SK-N-SH (cell line): ENCODE results near the gene MAP1LC3A. TPM values are rescaled to one million over a fixed set of nuclear protein-coding genes. Genes with fewer than 3 reads are reported as not detected.

ENCODE experiments used
- CTCF ChIA-PET: fragments of 300-600, 350-600 bp; formaldehyde crosslinking; extraction: SDS; loops from one replicate; lab custom pipeline; 2021; lab: Yijun Ruan, JAX
- POLR2A ChIA-PET: fragments of 350-600 bp; sonication (Branson Sonifier 250); formaldehyde crosslinking; extraction: SDS; loops from one replicate; lab custom pipeline; 2020; ENCODE audit warnings: antibody characterized with exemption, inconsistent platforms; lab: Yijun Ruan, JAX
- DNase-seq: peaks from one replicate; pipeline ENCODE4 v3.0.0; 2012
- H2AFZ ChIP-seq: fragments of 200-600 bp; sonication (generic); 2 replicates; pipeline ENCODE4 v1.8.1; 2016; ENCODE audit warnings: antibody characterized with exemption, mild to moderate bottlenecking, low read depth
- H3F3A ChIP-seq: fragments of 200-600 bp; sonication (generic); replicated peaks from 2 replicates; pipeline ENCODE3; 2016; ENCODE audit warnings: antibody characterized with exemption, mild to moderate bottlenecking; ENCODE audit not compliant: insufficient read depth
- H3K27ac ChIP-seq, 2 experiments: fragments of 200-500 bp in 1 of 2; fragments of 200-600 bp in 1 of 2; sonication (Bioruptor generic) in 1 of 2; sonication (generic), shearing (Covaris generic) in 1 of 2; 2 replicates each; pipeline versions ENCODE4 v1.5.1 to v1.6.1; 2014 to 2016; ENCODE audit warnings: low read depth in 2 of 2, inconsistent platforms in 1 of 2, low read length in 1 of 2, mild to moderate bottlenecking in 1 of 2, mixed read lengths in 1 of 2
- H3K27me3 ChIP-seq: fragments of 200-600 bp; sonication (generic), shearing (Covaris generic); 2 replicates; pipeline ENCODE4 v1.6.1; 2016; ENCODE audit warnings: mixed run types; ENCODE audit not compliant: insufficient read depth
- H3K36me3 ChIP-seq, 2 experiments: fragments of 200-500 bp in 1 of 2; fragments of 200-600 bp in 1 of 2; sonication (Bioruptor generic) in 1 of 2; sonication (generic) in 1 of 2; replicated peaks in 1 of 2; 2 replicates each; pipeline versions ENCODE3 to v1.5.1; 2014 to 2016; ENCODE audit warnings: low read length in 1 of 2, mild to moderate bottlenecking in 1 of 2; ENCODE audit not compliant: insufficient read depth in 2 of 2, control insufficient read depth in 1 of 2
- H3K4me1 ChIP-seq, 2 experiments: fragments of 200-500 bp in 1 of 2; fragments of 200-600 bp in 1 of 2; sonication (Bioruptor generic) in 1 of 2; sonication (generic), shearing (Covaris generic) in 1 of 2; 2 replicates each; pipeline versions ENCODE4 v1.5.1 to v1.6.1; 2014 to 2016; ENCODE audit warnings: low read depth in 1 of 2, low read length in 1 of 2, mixed run types in 1 of 2; ENCODE audit not compliant: insufficient read depth in 2 of 2, control insufficient read depth in 1 of 2
- H3K4me2 ChIP-seq: fragments of 200-600 bp; sonication (generic), shearing (Covaris generic); 2 replicates; pipeline ENCODE4 v1.6.1; 2017; ENCODE audit warnings: mixed run types
- H3K4me3 ChIP-seq, 2 experiments: fragments of 200-500 bp in 1 of 2; fragments of 200-600 bp in 1 of 2; sonication (Bioruptor generic) in 1 of 2; sonication (generic), shearing (Covaris generic) in 1 of 2; 2 replicates each; pipeline versions ENCODE4 v1.5.1 to v1.8.1; 2014 to 2016; ENCODE audit warnings: low read depth in 2 of 2, inconsistent platforms in 1 of 2, low read length in 1 of 2, mild to moderate bottlenecking in 1 of 2, mixed read lengths in 1 of 2, moderate library complexity in 1 of 2
- H3K79me2 ChIP-seq: fragments of 200-600 bp; sonication (generic); 2 replicates; pipeline ENCODE4 v1.8.1; 2017; ENCODE audit warnings: mild to moderate bottlenecking; ENCODE audit not compliant: insufficient read depth
- H3K9ac ChIP-seq: fragments of 200-600 bp; sonication (generic); 2 replicates; pipeline ENCODE4 v1.6.1; 2017; ENCODE audit warnings: mixed run types
- H3K9me2 ChIP-seq: fragments of 200-600 bp; sonication (generic); 2 replicates; pipeline ENCODE4 v1.6.1; 2017; ENCODE audit warnings: mixed run types
- H3K9me3 ChIP-seq: fragments of 200-600 bp; sonication (generic); 2 replicates; pipeline ENCODE4 v1.6.1; 2017; ENCODE audit warnings: mixed run types, mild to moderate bottlenecking, moderate library complexity
- H4K20me1 ChIP-seq: fragments of 200-600 bp; sonication (generic); 2 replicates; pipeline ENCODE4 v1.6.1; 2017; ENCODE audit warnings: mild to moderate bottlenecking, mixed run types; ENCODE audit not compliant: insufficient read depth
- CHD2 ChIP-seq: fragments of 150-350 bp; IDR thresholded peaks from 2 replicates; pipeline ENCODE4 v1.6.1; 2018; ENCODE audit warnings: low read length; ENCODE audit not compliant: partially characterized antibody
- ELF1 ChIP-seq: IDR thresholded peaks from 2 replicates; pipeline ENCODE4 v1.4.0; 2012
- FOXM1 ChIP-seq: IDR thresholded peaks from 2 replicates; pipeline ENCODE4 v1.4.0; 2012; ENCODE audit warnings: low read depth, mild to moderate bottlenecking
- GABPA ChIP-seq: IDR thresholded peaks from 2 replicates; pipeline ENCODE4 v1.4.0; 2012; ENCODE audit warnings: low read depth, mild to moderate bottlenecking
- GATA2 ChIP-seq: sonication (generic); formaldehyde crosslinking; IDR thresholded peaks from 2 replicates; pipeline ENCODE4 v1.5.0; 2020; ENCODE audit warnings: mild to moderate bottlenecking, missing genetic modification reagents
- JUND ChIP-seq: IDR thresholded peaks from 2 replicates; pipeline ENCODE4 v1.4.0; 2012
- TAF1 ChIP-seq: IDR thresholded peaks from 2 replicates; pipeline ENCODE4 v1.6.1; 2012; ENCODE audit warnings: low read depth, mild to moderate bottlenecking, low read length, moderate library complexity, borderline replicate concordance
- WGBS: methylation state at CpG from one replicate; pipeline ENCODE4 v1.1.6; 2017; ENCODE audit warnings: low lambda C conversion rate; 5-methylcytosine and 5-hydroxymethylcytosine counted together
- polyA plus RNA-seq, 3 experiments: library from polyadenylated mRNA; depleted of rRNA; stranded (reverse); fragments of >200 nt; gene quantifications; 2 replicates each; pipeline ENCODE4 v1.2.3, GENCODE V29; 2012
- TF ChIP-seq, protein P1 (sequence below): fragments of 150-350 bp; IDR thresholded peaks from 2 replicates; pipeline ENCODE4 v1.6.1; 2016; ENCODE audit warnings: mild to moderate bottlenecking, low read depth, low read length
- TF ChIP-seq, protein P2 (sequence below): fragments of 200-600 bp; sonication (generic); IDR thresholded peaks from 2 replicates; pipeline ENCODE4 v1.6.1; 2017; ENCODE audit warnings: antibody characterized with exemption, mild to moderate bottlenecking, moderate library complexity

MAP1LC3A gene
- polyA plus RNA-seq, 1 of the 3 experiments (the other 2 are of a cell fraction), result 24.9 TPM

DNA sequence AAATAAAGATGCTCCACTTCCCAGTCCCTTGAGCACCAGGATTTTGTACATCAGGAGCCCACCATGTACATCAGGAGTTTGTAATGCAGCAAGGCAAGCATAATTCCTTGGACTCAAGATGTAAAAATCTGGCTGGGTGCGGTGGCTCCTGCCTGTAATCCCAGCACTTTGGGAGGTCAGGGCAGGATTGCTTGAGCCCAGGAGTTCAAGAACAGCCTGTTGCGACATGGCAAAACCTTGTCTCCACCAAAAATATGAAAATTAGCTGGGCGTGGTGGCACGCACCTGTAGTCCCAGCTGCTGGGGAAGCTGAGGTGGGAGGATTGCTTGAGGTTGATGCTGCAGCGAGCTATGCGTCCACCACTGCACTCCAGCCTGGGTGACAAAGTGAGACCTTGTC lies 16.1 kb upstream of the MAP1LC3A start:
- Histone ChIP-seq H4K20me1 (no peaks in the 10 kb centered on the region), H3K4me3 (no peak overlapping the region), H3K36me3 (peaks cover 19 to 39% of the 10 kb centered on the region in 2 experiments), H3F3A (peaks cover 8% of the 10 kb centered on the region), H3K4me1 (no peaks in the 10 kb centered on the region), H3K4me2 (no peak overlapping the region), H3K9ac (no peak overlapping the region), H3K9me3 (no peaks in the 10 kb centered on the region), H3K27ac (no peak overlapping the region), H3K79me2 (no peaks in the 10 kb centered on the region), H3K9me2 (no peaks in the 10 kb centered on the region), H2AFZ (no peak overlapping the region), H3K27me3 (no peaks in the 10 kb centered on the region)
- POLR2A ChIA-PET, result no interaction called here
- TF ChIP-seq, protein P1, sequence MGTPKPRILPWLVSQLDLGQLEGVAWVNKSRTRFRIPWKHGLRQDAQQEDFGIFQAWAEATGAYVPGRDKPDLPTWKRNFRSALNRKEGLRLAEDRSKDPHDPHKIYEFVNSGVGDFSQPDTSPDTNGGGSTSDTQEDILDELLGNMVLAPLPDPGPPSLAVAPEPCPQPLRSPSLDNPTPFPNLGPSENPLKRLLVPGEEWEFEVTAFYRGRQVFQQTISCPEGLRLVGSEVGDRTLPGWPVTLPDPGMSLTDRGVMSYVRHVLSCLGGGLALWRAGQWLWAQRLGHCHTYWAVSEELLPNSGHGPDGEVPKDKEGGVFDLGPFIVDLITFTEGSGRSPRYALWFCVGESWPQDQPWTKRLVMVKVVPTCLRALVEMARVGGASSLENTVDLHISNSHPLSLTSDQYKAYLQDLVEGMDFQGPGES, result no peak
- WGBS, result 97% methylated on average over 6 of the region's 6 CpGs
- DNase-seq, result no peak
- CTCF ChIA-PET, result no interaction called here

DNA sequence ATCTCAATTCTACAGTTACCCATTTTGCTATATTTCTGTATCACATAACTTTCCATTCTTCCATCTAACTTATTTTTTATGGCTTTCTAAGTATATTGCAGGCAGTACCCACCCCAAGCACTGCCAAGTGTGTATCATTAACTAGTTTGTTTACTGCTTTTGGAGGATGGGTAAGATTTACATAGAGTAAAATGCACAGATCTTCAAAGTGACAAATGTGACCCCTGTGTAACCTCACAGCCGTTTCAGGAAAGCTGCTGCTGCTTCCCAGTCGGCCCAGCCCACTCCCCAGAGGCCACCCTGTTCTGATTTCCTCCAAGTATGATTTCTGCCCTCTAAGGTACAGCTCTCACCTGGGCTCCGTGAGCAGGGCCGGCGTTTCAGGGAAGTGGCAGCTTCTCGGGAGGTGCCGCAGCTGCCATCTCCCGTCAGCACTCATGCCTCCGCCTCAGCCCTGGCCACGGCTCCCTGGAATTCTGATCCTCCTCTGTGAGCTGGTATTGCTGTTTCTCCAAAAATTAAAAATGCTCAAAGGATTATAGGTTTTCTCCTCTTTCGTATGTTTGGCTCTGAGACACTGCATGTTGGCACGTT lies 15.0 kb upstream of the MAP1LC3A start:
- POLR2A ChIA-PET, result interaction anchor here (1.2 to 1.5 kb wide), 2 partner anchors 15 to 231 kb away, joined by 3 read pairs; partner anchors contain the start of gene MAP1LC3A
- Histone ChIP-seq H3K9me3 (no peaks in the 10 kb centered on the region), H3K79me2 (no peaks in the 10 kb centered on the region), H3K27me3 (no peaks in the 10 kb centered on the region), H3K36me3 (peaks cover 19 to 35% of the 10 kb centered on the region in 2 experiments), H3K4me1 (no peaks in the 10 kb centered on the region), H4K20me1 (no peaks in the 10 kb centered on the region), H3K9me2 (no peaks in the 10 kb centered on the region), H3K4me3 (no peak overlapping the region), H3K9ac (no peak overlapping the region), H2AFZ (no peak overlapping the region), H3K4me2 (no peak overlapping the region), H3K27ac (no peak overlapping the region), H3F3A (peaks cover 2% of the 10 kb centered on the region)
- CTCF ChIA-PET, result interaction anchor here (0.6 to 1.9 kb wide), 4 partner anchors 9 to 231 kb away, joined by 3 to 9 read pairs (median 4); no protein-coding TSS in a partner anchor
- DNase-seq, result no peak
- WGBS, result 88% methylated on average over 9 of the region's 12 CpGs
- no peak for TF ChIP-seq GABPA
- no peak for TF ChIP-seq CHD2
- TF ChIP-seq TAF1, result no peak

DNA sequence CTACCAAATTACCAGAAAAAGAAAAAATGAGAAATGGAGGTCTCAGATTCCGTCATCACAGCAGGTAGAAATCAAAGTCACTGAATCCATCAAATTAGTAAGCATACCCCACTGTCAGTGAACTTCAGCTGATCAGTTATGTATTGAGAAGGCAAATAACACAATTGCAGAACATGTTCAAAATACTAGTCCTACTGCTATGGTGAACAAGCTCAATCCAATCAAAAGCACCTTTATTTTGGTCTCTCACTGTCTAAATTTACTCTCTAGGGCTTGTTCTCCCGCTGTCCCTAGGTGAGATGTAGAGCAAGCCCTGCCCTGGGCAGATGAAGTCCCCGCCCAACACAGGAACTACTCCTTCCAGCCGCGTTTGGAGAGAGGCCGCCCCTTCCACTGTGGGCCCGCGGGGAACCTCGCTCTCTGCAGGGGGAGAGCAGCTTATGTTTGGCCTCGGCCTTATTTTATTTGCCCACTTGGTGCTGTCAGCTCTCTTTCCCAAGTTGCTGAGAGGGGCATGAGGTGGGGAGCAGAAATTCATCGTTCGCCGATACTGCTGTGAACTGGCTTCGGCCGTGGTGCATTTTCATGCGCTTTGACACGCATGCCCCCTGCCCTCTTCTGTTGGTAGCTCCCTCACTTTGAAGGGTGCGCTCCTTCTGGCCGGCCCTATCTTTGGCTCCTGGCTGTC lies 14.3 kb upstream of the MAP1LC3A start:
- Histone ChIP-seq H3F3A (no peaks in the 10 kb centered on the region), H3K79me2 (no peaks in the 10 kb centered on the region), H3K27me3 (no peaks in the 10 kb centered on the region)
- 91% methylated on average over 17 of the region's 19 CpGs for WGBS
- no peak for TF ChIP-seq CHD2
- TF ChIP-seq GATA2 (CRISPR knock-in tag), result no peak
- no peak for TF ChIP-seq ELF1
- no peak for TF ChIP-seq GABPA
- no peak for TF ChIP-seq JUND
- no peak for TF ChIP-seq FOXM1
- TF ChIP-seq, protein P2, sequence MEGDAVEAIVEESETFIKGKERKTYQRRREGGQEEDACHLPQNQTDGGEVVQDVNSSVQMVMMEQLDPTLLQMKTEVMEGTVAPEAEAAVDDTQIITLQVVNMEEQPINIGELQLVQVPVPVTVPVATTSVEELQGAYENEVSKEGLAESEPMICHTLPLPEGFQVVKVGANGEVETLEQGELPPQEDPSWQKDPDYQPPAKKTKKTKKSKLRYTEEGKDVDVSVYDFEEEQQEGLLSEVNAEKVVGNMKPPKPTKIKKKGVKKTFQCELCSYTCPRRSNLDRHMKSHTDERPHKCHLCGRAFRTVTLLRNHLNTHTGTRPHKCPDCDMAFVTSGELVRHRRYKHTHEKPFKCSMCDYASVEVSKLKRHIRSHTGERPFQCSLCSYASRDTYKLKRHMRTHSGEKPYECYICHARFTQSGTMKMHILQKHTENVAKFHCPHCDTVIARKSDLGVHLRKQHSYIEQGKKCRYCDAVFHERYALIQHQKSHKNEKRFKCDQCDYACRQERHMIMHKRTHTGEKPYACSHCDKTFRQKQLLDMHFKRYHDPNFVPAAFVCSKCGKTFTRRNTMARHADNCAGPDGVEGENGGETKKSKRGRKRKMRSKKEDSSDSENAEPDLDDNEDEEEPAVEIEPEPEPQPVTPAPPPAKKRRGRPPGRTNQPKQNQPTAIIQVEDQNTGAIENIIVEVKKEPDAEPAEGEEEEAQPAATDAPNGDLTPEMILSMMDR, result no peak
- TF ChIP-seq, all 33 proteins: peak for 0
- H3K9ac ChIP-seq, result no peak overlapping the region
- H3K4me3 ChIP-seq, result no peak overlapping the region
- no peaks in the 10 kb centered on the region for H3K9me2 ChIP-seq
- H4K20me1 ChIP-seq, result no peaks in the 10 kb centered on the region
- H3K36me3 ChIP-seq, result peaks cover 13 to 28% of the 10 kb centered on the region in 2 experiments
- no peaks in the 10 kb centered on the region for H3K9me3 ChIP-seq
- H3K4me1 ChIP-seq, result no peaks in the 10 kb centered on the region
- H3K27ac ChIP-seq, result no peak overlapping the region
- no peak for DNase-seq
- H3K4me2 ChIP-seq, result no peak overlapping the region
- POLR2A ChIA-PET, result interaction anchor here (1.2 to 1.5 kb wide), 2 partner anchors 14 to 232 kb away, joined by 3 read pairs; partner anchors contain the start of gene MAP1LC3A
- no peak overlapping the region for H2AFZ ChIP-seq
- CTCF ChIA-PET, result interaction anchor here (0.6 to 1.9 kb wide), 6 partner anchors 9 to 232 kb away, joined by 3 to 9 read pairs (median 4); no protein-coding TSS in a partner anchor
